GM21786 (cell line): ENCODE results near the gene TRIM27.
"Not testable (repeated sequence)": the region's sequence is repeated elsewhere in the genome, so short reads cannot be mapped to it uniquely, and the experiment has no call there.

Source experiments
- ATAC-seq: cut with Tn5 transposase; IDR thresholded peaks from one replicate; pipeline ENCODE4 v1.9.1; 2021; ENCODE audit not compliant: unreplicated experiment

Gene TRIM27

GRCh38 chr6:28943223-28943556, 19.4 kb upstream of the TRIM27 start:
- ATAC-seq = no peak

GRCh38 chr6:28941684-28942448, 18.1 kb upstream of the TRIM27 start:
- ATAC-seq = no peak

- peak; percentile 62 for ATAC-seq
These were observed 17.3 kb upstream of the TRIM27 start for GRCh38 chr6:28940858-28941683.

GRCh38 chr6:28940294-28940857, 16.6 kb upstream of the TRIM27 start:
- ATAC-seq = peak; percentile 14

GRCh38 chr6:28933069-28933468, 9.3 kb upstream of the TRIM27 start:
- no peak for ATAC-seq

- ATAC-seq = no peak
These were observed 6.3 kb upstream of the TRIM27 start for GRCh38 chr6:28929887-28930620.

GRCh38 chr6:28929339-28929738, 5.6 kb upstream of the TRIM27 start:
- not testable (repeated sequence) for ATAC-seq

GRCh38 chr6:28927846-28928245, 4.1 kb upstream of the TRIM27 start:
- ATAC-seq = no peak

GRCh38 chr6:28922821-28923317, 916 bp downstream of the TRIM27 start:
- peak; percentile 22 for ATAC-seq

- no peak for ATAC-seq
These were observed 1.6 kb downstream of the TRIM27 start for GRCh38 chr6:28922004-28922820.

- no peak for ATAC-seq
These were observed 3.5 kb downstream of the TRIM27 start for GRCh38 chr6:28920281-28920680.

- ATAC-seq = no peak
These were observed 8.8 kb downstream of the TRIM27 start for GRCh38 chr6:28914941-28915340.

- no peak for ATAC-seq
These were observed 12.7 kb downstream of the TRIM27 start for GRCh38 chr6:28910901-28911690.

GRCh38 chr6:28907394-28907793, 16.4 kb downstream of the TRIM27 start:
- no peak for ATAC-seq

- ATAC-seq = no peak
These were observed 17.1 kb downstream of the TRIM27 start for GRCh38 chr6:28906669-28907068.

- ATAC-seq = no peak
These were observed 20.1 kb downstream of the TRIM27 start for GRCh38 chr6:28903686-28904085.

- no peak for ATAC-seq
These were observed 22.0 kb downstream of the TRIM27 start for GRCh38 chr6:28901831-28902230.

- ATAC-seq = no peak
These were observed 23.1 kb downstream of the TRIM27 start for GRCh38 chr6:28900577-28901256.

GRCh38 chr6:28898710-28898965, 25.1 kb downstream of the TRIM27 start:
- no peak for ATAC-seq
